ENCODE measurements around the gene CTDP1.
"Not testable (repeated sequence)": the region's sequence is repeated elsewhere in the genome, so short reads cannot be mapped to it uniquely, and the experiment has no call there.

The CTDP1 gene

GRCh38 chr18:79750980-79751571, 71.5 kb downstream of the CTDP1 start:
- TF ChIP-seq, protein P1, sequence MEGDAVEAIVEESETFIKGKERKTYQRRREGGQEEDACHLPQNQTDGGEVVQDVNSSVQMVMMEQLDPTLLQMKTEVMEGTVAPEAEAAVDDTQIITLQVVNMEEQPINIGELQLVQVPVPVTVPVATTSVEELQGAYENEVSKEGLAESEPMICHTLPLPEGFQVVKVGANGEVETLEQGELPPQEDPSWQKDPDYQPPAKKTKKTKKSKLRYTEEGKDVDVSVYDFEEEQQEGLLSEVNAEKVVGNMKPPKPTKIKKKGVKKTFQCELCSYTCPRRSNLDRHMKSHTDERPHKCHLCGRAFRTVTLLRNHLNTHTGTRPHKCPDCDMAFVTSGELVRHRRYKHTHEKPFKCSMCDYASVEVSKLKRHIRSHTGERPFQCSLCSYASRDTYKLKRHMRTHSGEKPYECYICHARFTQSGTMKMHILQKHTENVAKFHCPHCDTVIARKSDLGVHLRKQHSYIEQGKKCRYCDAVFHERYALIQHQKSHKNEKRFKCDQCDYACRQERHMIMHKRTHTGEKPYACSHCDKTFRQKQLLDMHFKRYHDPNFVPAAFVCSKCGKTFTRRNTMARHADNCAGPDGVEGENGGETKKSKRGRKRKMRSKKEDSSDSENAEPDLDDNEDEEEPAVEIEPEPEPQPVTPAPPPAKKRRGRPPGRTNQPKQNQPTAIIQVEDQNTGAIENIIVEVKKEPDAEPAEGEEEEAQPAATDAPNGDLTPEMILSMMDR (conservative IDR thresholded peaks at IDR 0.05; ENCODE audit: low read depth, low read length) = no peak
- no peak for DNase-seq (ENCODE audit: low read depth)
- no peak overlapping the region for H3K4me3 ChIP-seq (ENCODE audit: low read depth, low read length)

DNA sequence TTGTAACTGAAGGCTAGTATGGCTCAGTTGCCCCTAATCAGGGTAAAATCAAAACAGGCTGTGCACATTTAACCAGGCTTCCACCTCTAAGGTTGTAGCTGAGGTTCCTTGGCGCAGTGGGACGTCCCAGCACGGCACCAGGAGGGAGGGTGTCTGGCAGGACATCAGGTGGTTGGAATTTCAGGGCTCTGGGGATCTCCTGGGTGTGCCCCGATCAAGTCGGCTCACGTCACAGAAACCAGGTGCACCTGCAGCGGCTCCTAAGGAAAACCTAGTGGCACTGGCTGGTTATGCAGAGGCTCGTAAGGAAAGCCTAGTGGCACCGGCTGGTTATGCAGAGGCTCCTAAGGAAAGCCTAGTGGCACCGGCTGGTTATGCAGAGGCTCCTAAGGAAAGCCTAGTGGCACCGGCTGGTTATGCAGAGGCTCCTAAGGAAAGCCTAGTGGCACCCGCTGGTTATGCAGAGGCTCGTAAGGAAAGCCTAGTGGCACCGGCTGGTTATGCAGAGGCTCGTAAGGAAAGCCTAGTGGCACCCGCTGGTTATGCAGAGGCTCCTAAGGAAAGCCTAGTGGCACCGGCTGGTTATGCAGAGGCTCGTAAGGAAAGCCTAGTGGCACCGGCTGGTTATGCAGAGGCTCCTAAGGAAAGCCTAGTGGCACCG, 72.4 kb downstream of the CTDP1 start:
- not testable (repeated sequence) for H3K4me3 ChIP-seq (ENCODE audit: low read depth, low read length); DNase-seq (ENCODE audit: low read depth)

DNA sequence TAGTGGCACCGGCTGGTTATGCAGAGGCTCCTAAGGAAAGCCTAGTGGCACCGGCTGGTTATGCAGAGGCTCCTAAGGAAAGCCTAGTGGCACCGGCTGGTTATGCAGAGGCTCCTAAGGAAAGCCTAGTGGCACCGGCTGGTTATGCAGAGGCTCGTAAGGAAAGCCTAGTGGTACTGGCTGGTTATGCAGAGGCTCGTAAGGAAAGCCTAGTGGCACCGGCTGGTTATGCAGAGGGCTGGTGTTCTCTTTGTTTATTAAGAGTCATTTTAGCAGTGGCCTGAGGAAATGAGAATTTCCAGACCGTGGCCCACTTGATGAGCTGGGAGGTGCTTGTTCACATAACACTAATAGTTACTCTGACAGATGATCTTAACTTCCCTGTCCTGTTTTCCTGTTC, 73.3 kb downstream of the CTDP1 start:
- DNase-seq (ENCODE audit: low read depth); H3K4me3 ChIP-seq (ENCODE audit: low read depth, low read length): not testable (repeated sequence)

GRCh38 chr18:79753391-79753851, 73.8 kb downstream of the CTDP1 start:
- DNase-seq (ENCODE audit: low read depth) = no peak
- TF ChIP-seq, protein P1 (conservative IDR thresholded peaks at IDR 0.05; ENCODE audit: low read depth, low read length) = no peak
- no peak overlapping the region for H3K4me3 ChIP-seq (ENCODE audit: low read depth, low read length)

GRCh38 chr18:79754022-79754761, 74.6 kb downstream of the CTDP1 start:
- no peak for DNase-seq (ENCODE audit: low read depth)
- H3K4me3 ChIP-seq (ENCODE audit: low read depth, low read length) = no peak overlapping the region
- TF ChIP-seq, protein P1 (conservative IDR thresholded peaks at IDR 0.05; ENCODE audit: low read depth, low read length) = no peak

DNA sequence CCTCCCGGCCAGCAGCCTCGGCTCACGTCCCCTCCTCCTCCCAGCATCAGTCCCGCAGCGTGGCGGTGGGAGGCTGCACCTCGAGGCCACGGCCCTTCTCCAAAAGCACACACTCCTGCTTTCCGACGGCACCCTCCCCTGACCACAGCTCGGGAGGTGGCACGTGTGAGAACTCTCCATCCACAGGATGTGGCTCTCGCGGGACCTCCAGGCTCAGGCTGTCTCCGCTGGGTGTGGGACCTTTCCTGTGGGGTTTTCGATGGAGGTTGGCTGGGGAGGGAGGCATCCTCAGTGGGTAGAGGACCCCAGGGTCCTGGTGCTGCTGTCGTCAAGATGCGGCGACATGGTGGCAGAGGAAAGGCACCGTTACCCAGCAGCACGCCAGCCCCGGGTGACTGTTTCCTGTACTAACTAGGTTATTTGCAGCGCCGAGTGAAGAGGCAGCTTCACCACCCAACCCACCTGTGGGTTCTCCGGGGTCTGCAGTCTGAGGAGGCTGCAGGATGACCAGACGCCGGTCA, 75.3 kb downstream of the CTDP1 start:
- H3K4me3 ChIP-seq (ENCODE audit: low read depth, low read length) = no peak overlapping the region
- DNase-seq (ENCODE audit: low read depth) = no peak
- TF ChIP-seq, protein P1 (conservative IDR thresholded peaks at IDR 0.05; ENCODE audit: low read depth, low read length) = no peak

DNA sequence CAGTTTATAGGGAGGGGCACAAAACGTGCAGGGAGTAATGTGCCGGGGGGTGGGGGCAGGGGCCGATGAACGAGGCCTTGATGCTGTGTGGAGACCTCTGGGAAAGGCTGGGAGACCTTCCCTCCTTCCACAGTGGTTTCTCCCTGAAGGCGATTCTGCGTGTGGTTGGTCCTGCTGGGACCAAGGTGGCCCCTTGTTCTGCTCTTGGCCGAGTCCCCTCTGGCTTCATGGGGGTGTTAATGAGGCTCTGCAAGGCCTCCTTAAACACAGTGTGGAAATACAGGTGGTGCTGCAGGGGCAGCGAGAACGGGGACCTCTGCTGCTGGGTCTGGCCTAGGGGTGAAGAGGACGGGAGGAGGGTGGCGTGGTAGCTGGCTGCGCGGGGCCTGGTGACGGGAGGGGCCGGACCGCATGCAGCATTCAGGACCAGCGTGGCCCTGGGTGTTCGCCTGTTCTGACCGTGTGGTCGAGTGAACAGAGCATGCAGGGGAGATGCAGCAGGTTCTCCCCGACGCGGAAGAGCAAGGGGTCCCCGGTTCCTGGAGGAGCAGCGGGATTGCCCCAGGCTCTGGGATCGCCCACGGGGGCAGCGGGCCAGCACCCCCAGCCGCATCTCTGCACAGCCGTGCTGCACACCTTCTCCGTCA, 76.0 kb downstream of the CTDP1 start:
- TF ChIP-seq, protein P1 (conservative IDR thresholded peaks at IDR 0.05; ENCODE audit: low read depth, low read length) = no peak
- no peak for DNase-seq (ENCODE audit: low read depth)
- no peak overlapping the region for H3K4me3 ChIP-seq (ENCODE audit: low read depth, low read length)

Data from choroid plexus epithelial cell (primary cell).